ENCODE results near the gene TP63. TPM values are rescaled to one million over a fixed set of nuclear protein-coding genes. Genes with fewer than 3 reads are reported as not detected.

Gene TP63
- total and polyA plus RNA-seq, 2 experiments from 2014 or later = not detected

DNA sequence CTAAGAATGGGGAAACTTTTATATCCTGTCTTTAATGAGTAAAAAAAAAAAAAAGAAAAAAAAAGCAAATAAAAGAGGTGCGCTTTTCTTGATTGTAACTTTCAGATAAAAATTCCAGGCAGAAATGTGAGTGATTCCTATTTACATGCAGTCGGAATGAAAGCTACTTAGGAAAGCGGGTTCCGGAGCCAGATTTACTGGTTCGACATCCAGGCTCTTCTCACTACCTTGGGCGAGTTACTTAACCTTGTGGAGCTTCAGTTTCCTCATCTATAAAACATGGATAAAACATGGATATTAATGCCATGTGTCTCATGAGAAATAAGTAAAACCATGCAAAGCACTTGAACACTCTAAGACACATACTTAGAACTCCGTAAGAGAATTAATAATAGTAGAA, 169.2 kb downstream of the TP63 start:
- TF ChIP-seq, protein P1, sequence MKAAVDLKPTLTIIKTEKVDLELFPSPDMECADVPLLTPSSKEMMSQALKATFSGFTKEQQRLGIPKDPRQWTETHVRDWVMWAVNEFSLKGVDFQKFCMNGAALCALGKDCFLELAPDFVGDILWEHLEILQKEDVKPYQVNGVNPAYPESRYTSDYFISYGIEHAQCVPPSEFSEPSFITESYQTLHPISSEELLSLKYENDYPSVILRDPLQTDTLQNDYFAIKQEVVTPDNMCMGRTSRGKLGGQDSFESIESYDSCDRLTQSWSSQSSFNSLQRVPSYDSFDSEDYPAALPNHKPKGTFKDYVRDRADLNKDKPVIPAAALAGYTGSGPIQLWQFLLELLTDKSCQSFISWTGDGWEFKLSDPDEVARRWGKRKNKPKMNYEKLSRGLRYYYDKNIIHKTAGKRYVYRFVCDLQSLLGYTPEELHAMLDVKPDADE (IDR thresholded peaks at IDR 0.05) = no peak
- TF ChIP-seq, protein P2, sequence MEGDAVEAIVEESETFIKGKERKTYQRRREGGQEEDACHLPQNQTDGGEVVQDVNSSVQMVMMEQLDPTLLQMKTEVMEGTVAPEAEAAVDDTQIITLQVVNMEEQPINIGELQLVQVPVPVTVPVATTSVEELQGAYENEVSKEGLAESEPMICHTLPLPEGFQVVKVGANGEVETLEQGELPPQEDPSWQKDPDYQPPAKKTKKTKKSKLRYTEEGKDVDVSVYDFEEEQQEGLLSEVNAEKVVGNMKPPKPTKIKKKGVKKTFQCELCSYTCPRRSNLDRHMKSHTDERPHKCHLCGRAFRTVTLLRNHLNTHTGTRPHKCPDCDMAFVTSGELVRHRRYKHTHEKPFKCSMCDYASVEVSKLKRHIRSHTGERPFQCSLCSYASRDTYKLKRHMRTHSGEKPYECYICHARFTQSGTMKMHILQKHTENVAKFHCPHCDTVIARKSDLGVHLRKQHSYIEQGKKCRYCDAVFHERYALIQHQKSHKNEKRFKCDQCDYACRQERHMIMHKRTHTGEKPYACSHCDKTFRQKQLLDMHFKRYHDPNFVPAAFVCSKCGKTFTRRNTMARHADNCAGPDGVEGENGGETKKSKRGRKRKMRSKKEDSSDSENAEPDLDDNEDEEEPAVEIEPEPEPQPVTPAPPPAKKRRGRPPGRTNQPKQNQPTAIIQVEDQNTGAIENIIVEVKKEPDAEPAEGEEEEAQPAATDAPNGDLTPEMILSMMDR (conservative IDR thresholded peaks at IDR 0.05; ENCODE audit: low read depth in 2 of 2) = no peak
- TF ChIP-seq ZNF114 (CRISPR knock-in tag; IDR thresholded peaks at IDR 0.05) = no peak
- TF ChIP-seq POLR2AphosphoS5 (IDR thresholded peaks at IDR 0.05; ENCODE audit: low read depth) = no peak
- TF ChIP-seq NANOG (IDR thresholded peaks at IDR 0.05; ENCODE audit: borderline replicate concordance) = no peak
- TF ChIP-seq EZH2 (IDR thresholded peaks at IDR 0.05; ENCODE audit: low read depth, unreplicated experiment) = no peak
- TF ChIP-seq STAT1 (IDR thresholded peaks at IDR 0.05; ENCODE audit: unreplicated experiment) = no peak
- TF ChIP-seq, protein P3, sequence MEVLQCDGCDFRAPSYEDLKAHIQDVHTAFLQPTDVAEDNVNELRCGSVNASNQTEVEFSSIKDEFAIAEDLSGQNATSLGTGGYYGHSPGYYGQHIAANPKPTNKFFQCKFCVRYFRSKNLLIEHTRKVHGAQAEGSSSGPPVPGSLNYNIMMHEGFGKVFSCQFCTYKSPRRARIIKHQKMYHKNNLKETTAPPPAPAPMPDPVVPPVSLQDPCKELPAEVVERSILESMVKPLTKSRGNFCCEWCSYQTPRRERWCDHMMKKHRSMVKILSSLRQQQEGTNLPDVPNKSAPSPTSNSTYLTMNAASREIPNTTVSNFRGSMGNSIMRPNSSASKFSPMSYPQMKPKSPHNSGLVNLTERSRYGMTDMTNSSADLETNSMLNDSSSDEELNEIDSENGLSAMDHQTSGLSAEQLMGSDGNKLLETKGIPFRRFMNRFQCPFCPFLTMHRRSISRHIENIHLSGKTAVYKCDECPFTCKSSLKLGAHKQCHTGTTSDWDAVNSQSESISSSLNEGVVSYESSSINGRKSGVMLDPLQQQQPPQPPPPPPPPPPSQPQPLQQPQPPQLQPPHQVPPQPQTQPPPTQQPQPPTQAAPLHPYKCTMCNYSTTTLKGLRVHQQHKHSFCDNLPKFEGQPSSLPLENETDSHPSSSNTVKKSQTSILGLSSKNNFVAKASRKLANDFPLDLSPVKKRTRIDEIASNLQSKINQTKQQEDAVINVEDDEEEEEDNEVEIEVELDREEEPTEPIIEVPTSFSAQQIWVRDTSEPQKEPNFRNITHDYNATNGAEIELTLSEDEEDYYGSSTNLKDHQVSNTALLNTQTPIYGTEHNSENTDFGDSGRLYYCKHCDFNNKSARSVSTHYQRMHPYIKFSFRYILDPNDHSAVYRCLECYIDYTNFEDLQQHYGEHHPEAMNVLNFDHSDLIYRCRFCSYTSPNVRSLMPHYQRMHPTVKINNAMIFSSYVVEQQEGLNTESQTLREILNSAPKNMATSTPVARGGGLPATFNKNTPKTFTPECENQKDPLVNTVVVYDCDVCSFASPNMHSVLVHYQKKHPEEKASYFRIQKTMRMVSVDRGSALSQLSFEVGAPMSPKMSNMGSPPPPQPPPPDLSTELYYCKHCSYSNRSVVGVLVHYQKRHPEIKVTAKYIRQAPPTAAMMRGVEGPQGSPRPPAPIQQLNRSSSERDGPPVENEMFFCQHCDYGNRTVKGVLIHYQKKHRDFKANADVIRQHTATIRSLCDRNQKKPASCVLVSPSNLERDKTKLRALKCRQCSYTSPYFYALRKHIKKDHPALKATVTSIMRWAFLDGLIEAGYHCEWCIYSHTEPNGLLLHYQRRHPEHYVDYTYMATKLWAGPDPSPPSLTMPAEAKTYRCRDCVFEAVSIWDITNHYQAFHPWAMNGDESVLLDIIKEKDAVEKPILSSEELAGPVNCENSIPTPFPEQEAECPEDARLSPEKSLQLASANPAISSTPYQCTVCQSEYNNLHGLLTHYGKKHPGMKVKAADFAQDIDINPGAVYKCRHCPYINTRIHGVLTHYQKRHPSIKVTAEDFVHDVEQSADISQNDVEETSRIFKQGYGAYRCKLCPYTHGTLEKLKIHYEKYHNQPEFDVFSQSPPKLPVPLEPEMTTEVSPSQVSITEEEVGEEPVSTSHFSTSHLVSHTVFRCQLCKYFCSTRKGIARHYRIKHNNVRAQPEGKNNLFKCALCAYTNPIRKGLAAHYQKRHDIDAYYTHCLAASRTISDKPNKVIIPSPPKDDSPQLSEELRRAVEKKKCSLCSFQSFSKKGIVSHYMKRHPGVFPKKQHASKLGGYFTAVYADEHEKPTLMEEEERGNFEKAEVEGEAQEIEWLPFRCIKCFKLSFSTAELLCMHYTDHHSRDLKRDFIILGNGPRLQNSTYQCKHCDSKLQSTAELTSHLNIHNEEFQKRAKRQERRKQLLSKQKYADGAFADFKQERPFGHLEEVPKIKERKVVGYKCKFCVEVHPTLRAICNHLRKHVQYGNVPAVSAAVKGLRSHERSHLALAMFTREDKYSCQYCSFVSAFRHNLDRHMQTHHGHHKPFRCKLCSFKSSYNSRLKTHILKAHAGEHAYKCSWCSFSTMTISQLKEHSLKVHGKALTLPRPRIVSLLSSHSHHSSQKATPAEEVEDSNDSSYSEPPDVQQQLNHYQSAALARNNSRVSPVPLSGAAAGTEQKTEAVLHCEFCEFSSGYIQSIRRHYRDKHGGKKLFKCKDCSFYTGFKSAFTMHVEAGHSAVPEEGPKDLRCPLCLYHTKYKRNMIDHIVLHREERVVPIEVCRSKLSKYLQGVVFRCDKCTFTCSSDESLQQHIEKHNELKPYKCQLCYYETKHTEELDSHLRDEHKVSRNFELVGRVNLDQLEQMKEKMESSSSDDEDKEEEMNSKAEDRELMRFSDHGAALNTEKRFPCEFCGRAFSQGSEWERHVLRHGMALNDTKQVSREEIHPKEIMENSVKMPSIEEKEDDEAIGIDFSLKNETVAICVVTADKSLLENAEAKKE (CRISPR knock-in tag; IDR thresholded peaks at IDR 0.05) = no peak
- no peak for TF ChIP-seq EZH2phosphoT487 (IDR thresholded peaks at IDR 0.05; ENCODE audit: unreplicated experiment)
- TF ChIP-seq CREB1 (CRISPR knock-in tag; IDR thresholded peaks at IDR 0.05; ENCODE audit: low read depth) = no peak
- no peak for TF ChIP-seq JUNB (IDR thresholded peaks at IDR 0.05; ENCODE audit: unreplicated experiment)
- TF ChIP-seq, protein P4, sequence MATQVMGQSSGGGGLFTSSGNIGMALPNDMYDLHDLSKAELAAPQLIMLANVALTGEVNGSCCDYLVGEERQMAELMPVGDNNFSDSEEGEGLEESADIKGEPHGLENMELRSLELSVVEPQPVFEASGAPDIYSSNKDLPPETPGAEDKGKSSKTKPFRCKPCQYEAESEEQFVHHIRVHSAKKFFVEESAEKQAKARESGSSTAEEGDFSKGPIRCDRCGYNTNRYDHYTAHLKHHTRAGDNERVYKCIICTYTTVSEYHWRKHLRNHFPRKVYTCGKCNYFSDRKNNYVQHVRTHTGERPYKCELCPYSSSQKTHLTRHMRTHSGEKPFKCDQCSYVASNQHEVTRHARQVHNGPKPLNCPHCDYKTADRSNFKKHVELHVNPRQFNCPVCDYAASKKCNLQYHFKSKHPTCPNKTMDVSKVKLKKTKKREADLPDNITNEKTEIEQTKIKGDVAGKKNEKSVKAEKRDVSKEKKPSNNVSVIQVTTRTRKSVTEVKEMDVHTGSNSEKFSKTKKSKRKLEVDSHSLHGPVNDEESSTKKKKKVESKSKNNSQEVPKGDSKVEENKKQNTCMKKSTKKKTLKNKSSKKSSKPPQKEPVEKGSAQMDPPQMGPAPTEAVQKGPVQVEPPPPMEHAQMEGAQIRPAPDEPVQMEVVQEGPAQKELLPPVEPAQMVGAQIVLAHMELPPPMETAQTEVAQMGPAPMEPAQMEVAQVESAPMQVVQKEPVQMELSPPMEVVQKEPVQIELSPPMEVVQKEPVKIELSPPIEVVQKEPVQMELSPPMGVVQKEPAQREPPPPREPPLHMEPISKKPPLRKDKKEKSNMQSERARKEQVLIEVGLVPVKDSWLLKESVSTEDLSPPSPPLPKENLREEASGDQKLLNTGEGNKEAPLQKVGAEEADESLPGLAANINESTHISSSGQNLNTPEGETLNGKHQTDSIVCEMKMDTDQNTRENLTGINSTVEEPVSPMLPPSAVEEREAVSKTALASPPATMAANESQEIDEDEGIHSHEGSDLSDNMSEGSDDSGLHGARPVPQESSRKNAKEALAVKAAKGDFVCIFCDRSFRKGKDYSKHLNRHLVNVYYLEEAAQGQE (IDR thresholded peaks at IDR 0.05; ENCODE audit: unreplicated experiment) = no peak
- TF ChIP-seq ZNF331 (CRISPR knock-in tag; IDR thresholded peaks at IDR 0.05; ENCODE audit: low read depth) = no peak
- Histone ChIP-seq H3K27ac (ENCODE audit: low read depth) (no peak overlapping the region), H3K4me3 (no peak overlapping the region), H2AFZ (no peak overlapping the region), H3K4me1 (ENCODE audit: insufficient read depth) (peaks cover 2% of the 10 kb centered on the region), H3K9me2 (ENCODE audit: insufficient read depth) (no peaks in the 10 kb centered on the region), H3K27me3 (ENCODE audit: insufficient read depth) (peaks cover 48% of the 10 kb centered on the region), H3K4me2 (no peak overlapping the region), H3K79me2 (replicated peaks; ENCODE audit: insufficient read depth) (no peaks in the 10 kb centered on the region), H3K36me3 (ENCODE audit: insufficient read depth) (no peaks in the 10 kb centered on the region), H3F3A (replicated peaks; ENCODE audit: low read depth) (no peaks in the 10 kb centered on the region), H4K20me1 (replicated peaks; ENCODE audit: insufficient read depth) (no peaks in the 10 kb centered on the region)
- no peak overlapping the region for H3K27ac Mint-ChIP-seq
- DNase-seq (ENCODE audit: low spot score) (no peak), ATAC-seq (no peak)
- peaks cover 12% of the 10 kb centered on the region for H3K27me3 Mint-ChIP-seq (ENCODE audit: insufficient read depth, low read depth, poor library complexity)
- H3K36me3 Mint-ChIP-seq (ENCODE audit: low read depth) = no peaks in the 10 kb centered on the region
- peaks cover 8% of the 10 kb centered on the region for H3K4me1 Mint-ChIP-seq
- H3K4me3 Mint-ChIP-seq = no peak overlapping the region
- H3K9me3 Mint-ChIP-seq = no peaks in the 10 kb centered on the region

All from GM23338 (cell line).